OCI-LY3 (cell line): Measurements from ENCODE around the gene KRT3.

Experiments
- H2AFZ ChIP-seq: fragments of 200-600, 300-600 bp; shearing (Covaris generic); 2 replicates; pipeline ENCODE4 v1.6.0; 2014; ENCODE audit warnings: antibody characterized with exemption, low read depth, low read length
- H3K27ac ChIP-seq: fragments of 200-600, 300-600 bp; sonication (generic); 2 replicates; pipeline ENCODE4 v1.5.1; 2014; ENCODE audit warnings: mild to moderate bottlenecking, low read length, moderate library complexity, mixed read lengths
- H3K27me3 ChIP-seq: fragments of 200-600, 300-600 bp; sonication (generic); 2 replicates; pipeline ENCODE4 v1.6.1; 2014; ENCODE audit warnings: low read depth, low read length, mixed read lengths
- H3K36me3 ChIP-seq: fragments of 200-600, 300-600 bp; sonication (generic); replicated peaks from 2 replicates; pipeline ENCODE3; 2014; ENCODE audit warnings: low read depth, low read length, mixed read lengths
- H3K4me1 ChIP-seq: fragments of 300-600, 200-600 bp; sonication (generic); 2 replicates; pipeline ENCODE4 v1.6.1; 2014; ENCODE audit warnings: low read length, mixed read lengths
- H3K4me2 ChIP-seq: fragments of 200-600, 300-600 bp; sonication (generic); 2 replicates; pipeline ENCODE4 v1.6.1; 2014; ENCODE audit warnings: low read length, mixed read lengths
- H3K4me3 ChIP-seq: fragments of 300-600, 200-600 bp; sonication (generic); 2 replicates; pipeline ENCODE4 v1.5.1; 2014; ENCODE audit warnings: antibody characterized with exemption, mild to moderate bottlenecking, low read length, moderate library complexity
- H3K79me2 ChIP-seq: fragments of 300-600, 200-600 bp; shearing (Covaris generic); 2 replicates; pipeline ENCODE4 v1.6.1; 2014; ENCODE audit warnings: mild to moderate bottlenecking, low read length, mixed read lengths
- H3K9ac ChIP-seq: fragments of 300-600, 200-600 bp; shearing (Covaris generic); 2 replicates; pipeline ENCODE4 v1.6.0; 2014; ENCODE audit warnings: mild to moderate bottlenecking, low read length, moderate library complexity
- H3K9me3 ChIP-seq: fragments of 200-600, 300-600 bp; shearing (Covaris generic); 2 replicates; pipeline ENCODE4 v1.6.1; 2014; ENCODE audit warnings: low read length, mixed read lengths; ENCODE audit not compliant: insufficient read depth
- H4K20me1 ChIP-seq: fragments of 200-600, 300-600 bp; sonication (generic); 2 replicates; pipeline ENCODE4 v1.6.1; 2016; ENCODE audit warnings: low read length, mixed read lengths; ENCODE audit not compliant: insufficient read depth
- CTCF ChIP-seq: fragments of 200-600, 300-600 bp; sonication (generic); IDR thresholded peaks from 2 replicates; pipeline ENCODE4 v1.5.1; 2014; ENCODE audit warnings: antibody characterized with exemption, low read length, low read depth
- EZH2phosphoT487 ChIP-seq: fragments of 200-600 bp; shearing (Covaris generic); IDR thresholded peaks from 2 replicates; pipeline ENCODE4 v1.6.1; 2018; ENCODE audit warnings: antibody characterized with exemption, mixed run types, low read depth

The KRT3 gene

DNA sequence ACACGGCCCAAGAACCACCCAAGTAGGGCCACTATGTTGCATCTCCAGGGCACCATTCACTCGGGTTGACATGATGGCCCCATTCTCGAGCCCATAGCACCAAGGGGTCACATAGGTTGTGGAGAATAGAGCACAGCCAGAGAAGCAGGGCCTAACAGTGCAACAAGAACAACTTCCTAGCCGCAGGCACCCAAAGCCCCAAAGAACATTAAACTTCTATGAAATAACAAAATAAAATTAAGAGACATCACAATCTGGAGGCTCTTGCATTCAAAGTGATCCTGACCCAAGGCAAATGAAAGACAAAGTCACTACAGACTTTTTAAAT, 16.1 kb upstream of the KRT3 start:
- Histone ChIP-seq H2AFZ (no peak overlapping the region), H3K4me1 (no peaks in the 10 kb centered on the region), H4K20me1 (no peaks in the 10 kb centered on the region), H3K79me2 (no peaks in the 10 kb centered on the region), H3K9me3 (no peaks in the 10 kb centered on the region), H3K27me3 (peaks cover 13% of the 10 kb centered on the region; the same call in 1 of the 2 replicates), H3K4me2 (no peak overlapping the region), H3K4me3 (no peak overlapping the region), H3K9ac (no peak overlapping the region), H3K36me3 (no peaks in the 10 kb centered on the region), H3K27ac (no peak overlapping the region)
- no peak for TF ChIP-seq EZH2phosphoT487
- TF ChIP-seq CTCF = no peak

DNA sequence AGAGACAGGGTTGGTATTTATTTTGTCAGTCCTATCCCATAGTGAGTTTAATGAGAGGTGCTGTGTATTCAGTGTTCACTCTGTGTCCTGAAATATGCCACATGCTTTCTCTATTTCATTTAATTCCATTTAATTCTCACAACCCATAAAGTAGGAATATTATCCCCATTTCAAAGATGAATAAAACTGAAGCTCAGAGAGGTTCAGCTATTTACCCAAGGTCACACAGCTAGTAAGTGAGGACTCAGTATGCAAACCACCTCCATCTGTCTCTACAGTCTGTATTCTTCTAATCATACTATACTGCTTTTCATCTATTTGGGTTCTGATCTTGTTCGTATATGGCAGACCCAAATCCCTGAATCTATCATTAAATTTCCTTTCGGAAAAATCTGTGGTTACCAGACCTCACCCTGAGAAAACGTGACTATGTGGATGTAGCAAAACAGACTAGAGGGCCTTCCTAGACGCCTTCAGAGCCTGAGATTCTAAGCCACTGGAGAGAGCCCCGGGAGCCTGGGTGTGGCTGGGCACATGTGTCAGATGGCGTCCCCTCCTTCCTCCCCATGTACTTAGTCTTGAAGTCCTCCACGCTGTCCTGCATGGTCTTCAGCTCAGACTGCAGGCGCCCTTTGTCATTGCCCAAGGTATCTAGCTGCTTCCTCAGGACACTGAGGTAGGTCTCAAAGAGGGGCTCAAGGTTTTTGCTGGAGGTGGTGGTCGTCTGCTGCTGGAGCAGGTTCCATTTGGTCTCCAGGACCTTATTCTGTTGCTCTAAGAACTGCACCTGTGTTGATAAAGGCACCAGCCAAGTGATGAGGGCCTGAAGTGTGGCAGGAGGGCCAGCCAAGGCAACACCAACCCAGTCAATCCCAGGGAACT, 15.5 kb upstream of the KRT3 start:
- H4K20me1 ChIP-seq = no peaks in the 10 kb centered on the region
- TF ChIP-seq EZH2phosphoT487 = no peak
- TF ChIP-seq CTCF = no peak
- no peaks in the 10 kb centered on the region for H3K36me3 ChIP-seq
- no peaks in the 10 kb centered on the region for H3K4me1 ChIP-seq
- H3K9me3 ChIP-seq = no peaks in the 10 kb centered on the region
- H3K79me2 ChIP-seq = no peaks in the 10 kb centered on the region
- no peak overlapping the region for H3K27ac ChIP-seq
- no peak overlapping the region for H3K9ac ChIP-seq
- H3K4me2 ChIP-seq = no peak overlapping the region
- peaks cover 13% of the 10 kb centered on the region; the same call in 1 of the 2 replicates for H3K27me3 ChIP-seq
- H3K4me3 ChIP-seq = no peak overlapping the region
- H2AFZ ChIP-seq = no peak overlapping the region

GRCh38 chr12:52810554-52810953, 14.6 kb upstream of the KRT3 start:
- TF ChIP-seq EZH2phosphoT487 (no peak), CTCF (no peak)
- no peaks in the 10 kb centered on the region for H3K9me3 ChIP-seq
- no peaks in the 10 kb centered on the region for H4K20me1 ChIP-seq
- no peak overlapping the region for H3K27ac ChIP-seq
- H3K27me3 ChIP-seq = peaks cover 13% of the 10 kb centered on the region; the same call in 1 of the 2 replicates
- H3K4me3 ChIP-seq = no peak overlapping the region
- H3K4me1 ChIP-seq = no peaks in the 10 kb centered on the region
- no peaks in the 10 kb centered on the region for H3K36me3 ChIP-seq
- H3K79me2 ChIP-seq = no peaks in the 10 kb centered on the region
- no peak overlapping the region for H3K9ac ChIP-seq
- no peak overlapping the region for H2AFZ ChIP-seq
- H3K4me2 ChIP-seq = no peak overlapping the region

DNA sequence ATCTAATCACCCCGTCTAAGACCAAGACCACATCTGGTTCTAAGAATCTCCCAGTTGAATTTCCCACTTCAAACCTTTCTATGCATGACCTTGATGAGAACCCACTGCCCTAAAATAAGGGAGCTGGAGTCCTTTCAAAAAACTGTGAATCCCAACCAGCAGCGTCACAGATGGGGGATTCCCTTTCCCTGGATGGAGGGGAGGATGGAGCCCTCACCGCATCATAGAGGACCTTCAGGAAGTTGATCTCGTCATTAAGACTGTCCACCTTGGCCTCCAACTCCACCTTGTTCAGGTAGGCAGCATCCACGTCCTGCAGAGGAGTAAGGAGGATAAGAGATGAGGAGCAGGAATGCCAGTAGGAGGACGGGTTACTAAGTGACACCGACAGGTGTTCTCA, 13.2 kb upstream of the KRT3 start:
- H3K79me2 ChIP-seq = no peaks in the 10 kb centered on the region
- no peak overlapping the region for H3K4me3 ChIP-seq
- H3K9me3 ChIP-seq = no peaks in the 10 kb centered on the region
- H3K9ac ChIP-seq = no peak overlapping the region
- H4K20me1 ChIP-seq = no peaks in the 10 kb centered on the region
- no peak overlapping the region for H2AFZ ChIP-seq
- no peak overlapping the region for H3K27ac ChIP-seq
- TF ChIP-seq EZH2phosphoT487 = no peak
- TF ChIP-seq CTCF = no peak
- H3K36me3 ChIP-seq = no peaks in the 10 kb centered on the region
- peaks cover 13% of the 10 kb centered on the region; the same call in 1 of the 2 replicates for H3K27me3 ChIP-seq
- no peak overlapping the region for H3K4me2 ChIP-seq
- no peaks in the 10 kb centered on the region for H3K4me1 ChIP-seq
